DND-41 (cell line): ENCODE measurements around the gene CCSAP.

Experiments used
- ATAC-seq: fragments of 200-7000 bp; cut with Tn5 transposase; 3 replicates; pipeline ENCODE4 v1.9.1; 2021; ENCODE audit warnings: low read depth; ENCODE audit not compliant: insufficient read depth
- DNase-seq: peaks from one replicate; pipeline ENCODE4 v3.0.0-alpha.2; 2020
- H2AFZ ChIP-seq: 2 replicates; pipeline ENCODE4 v1.6.0; 2012; ENCODE audit warnings: low read depth, low read length
- H3K27ac ChIP-seq: 2 replicates; pipeline ENCODE4 v1.5.1; 2012; ENCODE audit warnings: low read length, inconsistent platforms
- H3K27me3 ChIP-seq: fragments of 200-600 bp; sonication (generic); 2 replicates; pipeline ENCODE4 v1.6.0; 2012; ENCODE audit warnings: low read length, mild to moderate bottlenecking, inconsistent platforms; ENCODE audit not compliant: insufficient read depth, poor library complexity
- H3K36me3 ChIP-seq: 2 replicates; pipeline ENCODE4 v1.5.1; 2012; ENCODE audit warnings: low read length, inconsistent platforms; ENCODE audit not compliant: insufficient read depth
- H3K4me1 ChIP-seq: 2 replicates; pipeline ENCODE4 v1.5.1; 2012; ENCODE audit warnings: mild to moderate bottlenecking, low read length; ENCODE audit not compliant: insufficient read depth
- H3K4me2 ChIP-seq: 2 replicates; pipeline ENCODE4 v1.6.0; 2012; ENCODE audit warnings: mild to moderate bottlenecking, moderate library complexity, low read length, inconsistent platforms; ENCODE audit not compliant: insufficient read depth
- H3K4me3 ChIP-seq, 2 experiments: fragments of 200-600 bp in 1 of 2; shearing (Covaris generic) in 1 of 2; 2 replicates each; pipeline ENCODE4 v1.5.1; 2012 to 2016; ENCODE audit warnings: inconsistent platforms in 2 of 2, low read length in 2 of 2, mild to moderate bottlenecking in 2 of 2, low read depth in 1 of 2, moderate library complexity in 1 of 2
- H3K79me2 ChIP-seq: 2 replicates; pipeline ENCODE4 v1.6.0; 2012; ENCODE audit warnings: low read length, inconsistent platforms; ENCODE audit not compliant: insufficient read depth
- H3K9ac ChIP-seq: 2 replicates; pipeline ENCODE4 v1.6.0; 2012; ENCODE audit warnings: low read depth, mild to moderate bottlenecking, inconsistent platforms, low read length, moderate library complexity
- H3K9me3 ChIP-seq: 2 replicates; pipeline ENCODE4 v1.5.1; 2012; ENCODE audit warnings: low read length, moderate library complexity, mild to moderate bottlenecking, inconsistent platforms; ENCODE audit not compliant: insufficient read depth, severe bottlenecking
- H4K20me1 ChIP-seq: 2 replicates; pipeline ENCODE4 v1.6.0; 2012; ENCODE audit warnings: low read length; ENCODE audit not compliant: insufficient read depth
- CTCF ChIP-seq: IDR thresholded peaks from 2 replicates; pipeline ENCODE4 v1.5.1; 2012; ENCODE audit warnings: borderline replicate concordance, low read length, moderate library complexity, mild to moderate bottlenecking; ENCODE audit not compliant: poor library complexity, severe bottlenecking; ENCODE audit errors: extremely low read depth
- EZH2 ChIP-seq: IDR thresholded peaks from 3 replicates; pipeline ENCODE4 v1.6.1; 2012; ENCODE audit warnings: borderline replicate concordance, low read depth, mild to moderate bottlenecking, moderate library complexity, low read length, inconsistent platforms; ENCODE audit not compliant: severe bottlenecking

The CCSAP gene

GRCh38 chr1:229370601-229371021 lies 27.8 kb upstream of the CCSAP start:
- H3K36me3 ChIP-seq, result no peaks in the 10 kb centered on the region
- H3K27ac ChIP-seq, result no peak overlapping the region
- H3K27me3 ChIP-seq, result peaks cover 6% of the 10 kb centered on the region
- H3K79me2 ChIP-seq, result no peaks in the 10 kb centered on the region
- H3K4me3 ChIP-seq, result no peak overlapping the region
- H3K9ac ChIP-seq, result no peak overlapping the region
- TF ChIP-seq CTCF (no peak), EZH2 (no peak)
- DNase-seq (no peak), ATAC-seq (no peak)
- no peaks in the 10 kb centered on the region for H3K9me3 ChIP-seq
- no peaks in the 10 kb centered on the region for H3K4me1 ChIP-seq
- H3K4me2 ChIP-seq, result no peak overlapping the region
- H2AFZ ChIP-seq, result no peak overlapping the region
- no peaks in the 10 kb centered on the region for H4K20me1 ChIP-seq

GRCh38 chr1:229368347-229368746 lies 25.5 kb upstream of the CCSAP start:
- no peaks in the 10 kb centered on the region for H4K20me1 ChIP-seq
- H3K27me3 ChIP-seq, result peaks cover 6% of the 10 kb centered on the region
- no peak for DNase-seq
- no peaks in the 10 kb centered on the region for H3K4me1 ChIP-seq
- no peak overlapping the region for H3K4me3 ChIP-seq
- no peaks in the 10 kb centered on the region for H3K9me3 ChIP-seq
- no peak overlapping the region for H3K4me2 ChIP-seq
- no peak overlapping the region for H2AFZ ChIP-seq
- TF ChIP-seq CTCF (no peak), EZH2 (no peak)
- no peak for ATAC-seq
- H3K79me2 ChIP-seq, result no peaks in the 10 kb centered on the region
- H3K9ac ChIP-seq, result no peak overlapping the region
- H3K36me3 ChIP-seq, result no peaks in the 10 kb centered on the region
- no peak overlapping the region for H3K27ac ChIP-seq

GRCh38 chr1:229365569-229365968 lies 22.7 kb upstream of the CCSAP start:
- DNase-seq (no peak), ATAC-seq (no peak)
- H2AFZ ChIP-seq, result no peak overlapping the region
- H3K9ac ChIP-seq, result no peak overlapping the region
- H3K4me3 ChIP-seq, result no peak overlapping the region
- TF ChIP-seq CTCF (no peak), EZH2 (no peak)
- H3K9me3 ChIP-seq, result no peaks in the 10 kb centered on the region
- H3K27me3 ChIP-seq, result peaks cover 3% of the 10 kb centered on the region
- H3K36me3 ChIP-seq, result no peaks in the 10 kb centered on the region
- no peaks in the 10 kb centered on the region for H3K79me2 ChIP-seq
- no peak overlapping the region for H3K4me2 ChIP-seq
- no peaks in the 10 kb centered on the region for H4K20me1 ChIP-seq
- H3K27ac ChIP-seq, result no peak overlapping the region
- H3K4me1 ChIP-seq, result no peaks in the 10 kb centered on the region
